IPS DF 6.9 (cell line): ENCODE data around the gene BTF3.
A peak's percentile ranks its signal among the peaks of the same experiment; 100 is the strongest.
"Not testable (repeated sequence)": the region's sequence is repeated elsewhere in the genome, so short reads cannot be mapped to it uniquely, and the experiment has no call there.

Experiments used
- DNase-seq: peaks from one replicate; pipeline ENCODE4 v3.0.0-alpha.2; 2013; ENCODE audit warnings: low read depth, low spot score
- H3K27ac ChIP-seq: one replicate; pipeline ENCODE4 v1.5.1; 2013; ENCODE audit warnings: low read length, control low read depth
- H3K27me3 ChIP-seq: 2 replicates; pipeline ENCODE4 v1.6.1; 2013; ENCODE audit warnings: mild to moderate bottlenecking, low read length; ENCODE audit not compliant: control insufficient read depth, insufficient read depth
- H3K36me3 ChIP-seq: 2 replicates; pipeline ENCODE4 v1.6.1; 2013; ENCODE audit warnings: low read length; ENCODE audit not compliant: control insufficient read depth, insufficient read depth
- H3K4me1 ChIP-seq: 2 replicates; pipeline ENCODE4 v1.6.1; 2013; ENCODE audit warnings: low read length; ENCODE audit not compliant: control insufficient read depth, insufficient read depth
- H3K4me3 ChIP-seq: 2 replicates; pipeline ENCODE4 v1.5.1; 2013; ENCODE audit warnings: mild to moderate bottlenecking, low read length
- H3K9me3 ChIP-seq: 2 replicates; pipeline ENCODE4 v1.6.1; 2013; ENCODE audit warnings: low read length, inconsistent platforms; ENCODE audit not compliant: control insufficient read depth, insufficient read depth
- WGBS: extraction: QIAGEN DNeasy Blood & Tissue Kit; methylation state at CpG from one replicate; pipeline ENCODE4 v1.1.7; 2013; ENCODE audit warnings: mixed read lengths, missing lambda C conversion rate; ENCODE audit not compliant: insufficient read length, insufficient coverage; 5-methylcytosine and 5-hydroxymethylcytosine counted together

Gene BTF3

GRCh38 chr5:73497497-73498056 is 665 bp upstream of the BTF3 start:
- Histone ChIP-seq H3K4me1 (no peaks in the 10 kb centered on the region), H3K4me3 (peak overlapping the region; percentile 76; the same call in 1 of the 2 replicates), H3K9me3 (no peaks in the 10 kb centered on the region), H3K27me3 (no peaks in the 10 kb centered on the region), H3K36me3 (no peaks in the 10 kb centered on the region; the same call in 1 of the 2 replicates), H3K27ac (no peak overlapping the region)
- no peak for DNase-seq
- WGBS = no CpG with 5 or more reads among the region's 16 CpGs

GRCh38 chr5:73499187-73499586 is 945 bp downstream of the BTF3 start:
- Histone ChIP-seq H3K27ac (no peak overlapping the region), H3K27me3 (no peaks in the 10 kb centered on the region), H3K4me3 (peak overlapping the region; percentile 76; the same call in 1 of the 2 replicates), H3K36me3 (peaks cover 10% of the 10 kb centered on the region; the same call in 1 of the 2 replicates), H3K4me1 (no peaks in the 10 kb centered on the region), H3K9me3 (no peaks in the 10 kb centered on the region)
- DNase-seq = no peak
- WGBS = no CpG with 5 or more reads among the region's 12 CpGs

DNA sequence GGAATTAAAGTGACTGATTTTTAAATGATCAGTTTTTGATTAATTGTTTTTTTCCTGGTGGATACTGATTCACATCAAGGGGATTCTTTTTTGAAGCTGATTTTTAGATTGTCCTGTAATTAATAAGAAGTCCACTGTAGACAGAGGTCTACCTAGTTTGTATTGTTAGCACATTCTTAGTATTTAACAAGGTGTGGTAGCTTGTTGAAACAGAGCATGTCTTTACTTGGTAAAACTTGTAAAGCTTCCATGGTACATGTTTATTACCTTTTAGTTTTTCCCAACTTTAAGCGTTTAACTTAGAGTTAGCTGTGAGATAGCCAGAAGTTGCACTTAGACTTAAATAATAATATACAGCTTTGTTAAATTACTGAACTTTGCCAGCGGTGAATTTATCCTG is 1.5 kb downstream of the BTF3 start:
- no peaks in the 10 kb centered on the region for H3K9me3 ChIP-seq
- no peaks in the 10 kb centered on the region for H3K4me1 ChIP-seq
- no peak overlapping the region for H3K4me3 ChIP-seq
- peaks cover 11% of the 10 kb centered on the region; the same call in 1 of the 2 replicates for H3K36me3 ChIP-seq
- no peak overlapping the region for H3K27ac ChIP-seq
- WGBS = no CpG with 5 or more reads among the region's 2 CpGs
- no peak for DNase-seq
- no peaks in the 10 kb centered on the region for H3K27me3 ChIP-seq

- peaks cover 13% of the 10 kb centered on the region; the same call in 1 of the 2 replicates for H3K36me3 ChIP-seq
- no peak overlapping the region for H3K4me3 ChIP-seq
- no CpG with 5 or more reads among the region's 2 CpGs for WGBS
- no peak overlapping the region for H3K27ac ChIP-seq
- H3K27me3 ChIP-seq = no peaks in the 10 kb centered on the region
- 0 out of 2 replicates have a peak, but pooled peaks cover under 1% of the 10 kb centered on the region for H3K4me1 ChIP-seq
- H3K9me3 ChIP-seq = no peaks in the 10 kb centered on the region
- no peak for DNase-seq
Measured at GRCh38 chr5:73501406-73501805, 3.2 kb downstream of the BTF3 start.

- no peaks in the 10 kb centered on the region for H3K9me3 ChIP-seq
- H3K27ac ChIP-seq = no peak overlapping the region
- H3K4me1 ChIP-seq = 0 out of 2 replicates have a peak, but pooled peaks cover 3% of the 10 kb centered on the region
- no CpG with 5 or more reads among the region's 5 CpGs for WGBS
- H3K36me3 ChIP-seq = peaks cover 15% of the 10 kb centered on the region; the same call in 1 of the 2 replicates
- H3K27me3 ChIP-seq = no peaks in the 10 kb centered on the region
- no peak overlapping the region for H3K4me3 ChIP-seq
- no peak for DNase-seq
Measured at GRCh38 chr5:73506459-73506955, 8.3 kb downstream of the BTF3 start.

DNA sequence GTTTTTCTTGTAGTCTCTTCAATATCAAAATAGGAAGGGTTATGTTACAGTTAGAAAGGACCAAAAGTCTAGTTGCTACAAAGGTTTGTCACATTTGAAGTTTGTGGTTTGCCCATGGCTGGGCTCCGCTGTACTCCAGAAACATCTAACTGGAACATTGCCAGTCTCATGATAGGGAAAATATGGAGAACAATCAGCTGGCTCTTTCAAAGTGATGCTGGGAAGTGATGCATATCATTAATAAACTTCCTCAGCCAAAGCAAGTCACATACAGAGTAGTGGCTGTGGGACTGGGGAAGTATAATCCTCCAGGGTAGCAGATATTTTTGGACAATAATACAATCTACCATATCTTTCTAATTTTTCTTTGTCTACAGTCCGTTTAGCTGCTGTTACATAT is 8.8 kb downstream of the BTF3 start:
- Histone ChIP-seq H3K36me3 (peaks cover 15% of the 10 kb centered on the region; the same call in 1 of the 2 replicates), H3K27ac (no peak overlapping the region), H3K9me3 (no peaks in the 10 kb centered on the region), H3K4me3 (no peak overlapping the region), H3K27me3 (no peaks in the 10 kb centered on the region), H3K4me1 (0 out of 2 replicates have a peak, but pooled peaks cover 3% of the 10 kb centered on the region)
- no CpG with 5 or more reads among the region's 2 CpGs for whole genome bisulfite sequencing
- no peak for DNase-seq

- WGBS = no CpG with 5 or more reads among the region's 26 CpGs
- not testable (repeated sequence) for H3K4me3 ChIP-seq, H3K27me3 ChIP-seq, H3K27ac ChIP-seq, DNase-seq, H3K4me1 ChIP-seq, H3K9me3 ChIP-seq
- peaks cover 10% of the 10 kb centered on the region; the same call in 1 of the 2 replicates for H3K36me3 ChIP-seq
Measured at GRCh38 chr5:73508521-73508920, 10.3 kb downstream of the BTF3 start.

DNA sequence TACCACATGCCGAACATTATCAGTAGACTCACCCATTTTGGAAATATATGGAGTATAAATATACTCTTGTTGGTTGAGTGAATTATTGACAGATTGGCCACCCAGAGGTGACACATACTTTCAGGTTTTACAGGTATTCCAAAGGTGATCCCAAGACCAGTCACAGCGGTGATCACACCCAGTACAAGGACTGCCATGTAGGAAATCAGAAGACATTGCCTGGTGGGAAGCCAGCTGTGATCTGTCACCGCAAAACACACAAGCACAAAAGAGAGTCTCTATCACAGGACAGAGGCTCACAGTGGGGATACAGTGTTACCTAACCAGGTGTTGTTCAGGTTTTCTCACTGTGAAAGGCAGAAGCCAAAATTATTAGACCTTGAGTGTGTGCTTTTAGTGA is 15.8 kb downstream of the BTF3 start:
- no peaks in the 10 kb centered on the region for H3K9me3 ChIP-seq
- no peaks in the 10 kb centered on the region for H3K4me1 ChIP-seq
- no peak overlapping the region for H3K27ac ChIP-seq
- WGBS = no CpG with 5 or more reads among the region's 3 CpGs
- H3K36me3 ChIP-seq = no peaks in the 10 kb centered on the region
- no peak overlapping the region for H3K4me3 ChIP-seq
- H3K27me3 ChIP-seq = no peaks in the 10 kb centered on the region
- DNase-seq = no peak

DNA sequence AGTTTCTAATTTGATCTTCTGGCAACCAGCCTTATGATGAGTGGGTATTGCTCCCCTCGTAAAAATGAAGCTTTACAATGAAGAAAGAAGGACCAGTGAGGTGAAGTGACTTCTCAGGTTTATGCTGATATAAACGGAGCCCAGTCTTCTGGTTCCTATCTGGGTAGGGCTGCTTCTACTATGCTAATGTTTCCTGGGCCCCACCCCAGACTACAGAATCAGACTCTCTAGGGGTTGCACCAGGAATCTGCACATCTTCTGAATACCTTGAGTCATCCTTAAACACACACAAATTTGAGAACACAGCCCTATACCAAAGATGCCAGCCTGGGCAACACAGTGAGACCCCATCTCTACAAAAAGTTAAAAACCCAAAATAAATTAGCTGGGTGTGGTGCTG is 16.2 kb downstream of the BTF3 start:
- no peaks in the 10 kb centered on the region for H3K27me3 ChIP-seq
- no peaks in the 10 kb centered on the region for H3K36me3 ChIP-seq
- H3K4me3 ChIP-seq = no peak overlapping the region
- DNase-seq = no peak
- H3K27ac ChIP-seq = no peak overlapping the region
- no peaks in the 10 kb centered on the region for H3K9me3 ChIP-seq
- WGBS = no CpG with 5 or more reads among the region's 2 CpGs
- H3K4me1 ChIP-seq = no peaks in the 10 kb centered on the region

DNA sequence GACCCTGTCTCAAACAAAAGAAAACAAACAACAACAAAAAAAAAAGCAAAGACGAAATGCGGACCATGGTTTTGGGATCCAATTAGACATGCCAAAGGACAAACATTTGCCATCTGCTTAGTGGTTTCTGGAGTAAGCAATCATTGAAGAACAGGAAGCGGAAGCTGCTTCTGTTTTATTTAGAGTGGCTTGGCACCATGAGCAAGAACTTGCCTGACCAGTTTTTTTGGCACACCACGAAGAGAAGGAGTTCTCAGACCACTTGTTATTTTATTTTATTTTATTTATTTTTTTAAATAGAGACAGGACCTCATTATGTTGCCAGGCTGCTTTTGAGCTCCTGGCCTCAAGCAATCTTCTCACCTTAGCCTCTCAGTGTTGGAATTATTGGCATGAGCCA is 17.0 kb downstream of the BTF3 start:
- Histone ChIP-seq H3K9me3 (no peaks in the 10 kb centered on the region), H3K4me3 (no peak overlapping the region), H3K4me1 (peaks cover 1% of the 10 kb centered on the region; the same call in 1 of the 2 replicates), H3K27ac (no peak overlapping the region), H3K27me3 (no peaks in the 10 kb centered on the region), H3K36me3 (no peaks in the 10 kb centered on the region)
- no CpG with 5 or more reads among the region's 4 CpGs for WGBS
- DNase-seq = no peak
